HEK293 (cell line): ENCODE measurements around the gene AK5.

Source experiments
- CTCF ChIA-PET: fragments of 350-600 bp; formaldehyde crosslinking; extraction: SDS; loops from one replicate; lab custom pipeline; 2021; ENCODE audit warnings: antibody characterized with exemption; lab: Yijun Ruan, JAX
- POLR2A ChIA-PET: fragments of 300-600 bp; formaldehyde crosslinking; extraction: SDS; loops from one replicate; lab custom pipeline; 2020; ENCODE audit warnings: antibody characterized with exemption, inconsistent platforms; lab: Yijun Ruan, JAX
- H3K27ac ChIP-seq: fragments of 200-500 bp; sonication (Bioruptor generic); 2 replicates; pipeline ENCODE4 v1.5.1; 2014; ENCODE audit warnings: low read depth, low read length, control low read depth, inconsistent platforms; ENCODE audit errors: extremely low read depth
- H3K36me3 ChIP-seq, 2 experiments: fragments of 200-500 bp in 1 of 2; sonication (Bioruptor generic) in 1 of 2; 1 replicate in 1 of 2; 2 replicates in 1 of 2; pipeline ENCODE4 v1.5.1; 2014 to 2017; ENCODE audit warnings: inconsistent platforms in 2 of 2, low read length in 2 of 2; ENCODE audit not compliant: control insufficient read depth in 2 of 2, insufficient read depth in 1 of 2
- H3K4me1 ChIP-seq: fragments of 200-500 bp; sonication (Bioruptor generic); 2 replicates; pipeline ENCODE4 v1.5.1; 2014; ENCODE audit warnings: mild to moderate bottlenecking, low read length, inconsistent platforms; ENCODE audit not compliant: control insufficient read depth, insufficient read depth
- H3K4me3 ChIP-seq: 2 replicates; pipeline ENCODE4 v1.5.1; 2011; ENCODE audit warnings: low read depth, mild to moderate bottlenecking, control low read depth, low read length, moderate library complexity
- H3K9me3 ChIP-seq: fragments of 200-500 bp; sonication (Bioruptor generic); 2 replicates; pipeline ENCODE4 v1.5.1; 2014; ENCODE audit warnings: low read depth, low read length, inconsistent platforms; ENCODE audit not compliant: control insufficient read depth, insufficient read depth
- GLIS1 ChIP-seq: fragments of 450-650 bp; formaldehyde crosslinking; IDR thresholded peaks from 2 replicates; pipeline ENCODE4 v1.5.1; 2016; ENCODE audit warnings: missing biosample characterization, missing genetic modification characterization
- INSM2 ChIP-seq: fragments of 450-650 bp; formaldehyde crosslinking; IDR thresholded peaks from 2 replicates; pipeline ENCODE4 v1.5.1; 2016; ENCODE audit warnings: missing biosample characterization, missing genetic modification characterization
- KLF10 ChIP-seq: fragments of 450-650 bp; IDR thresholded peaks from 2 replicates; pipeline ENCODE4 v1.5.1; 2018; ENCODE audit warnings: missing biosample characterization, mild to moderate bottlenecking, missing genetic modification characterization
- PRDM2 ChIP-seq: fragments of 450-650 bp; formaldehyde crosslinking; IDR thresholded peaks from 2 replicates; pipeline ENCODE4 v1.5.1; 2016; ENCODE audit warnings: missing biosample characterization, missing genetic modification characterization, borderline replicate concordance
- RBAK ChIP-seq: fragments of 450-650 bp; formaldehyde crosslinking; IDR thresholded peaks from 2 replicates; pipeline ENCODE4 v1.5.1; 2016; ENCODE audit warnings: missing biosample characterization, missing genetic modification characterization
- SALL2 ChIP-seq: fragments of 450-650 bp; formaldehyde crosslinking; IDR thresholded peaks from 2 replicates; pipeline ENCODE4 v1.5.0; 2017; ENCODE audit warnings: missing biosample characterization, mild to moderate bottlenecking, missing genetic modification characterization, borderline replicate concordance
- SP7 ChIP-seq: fragments of 450-650 bp; formaldehyde crosslinking; IDR thresholded peaks from 2 replicates; pipeline ENCODE4 v1.5.1; 2016; ENCODE audit warnings: missing biosample characterization, missing genetic modification characterization
- YY1 ChIP-seq: fragments of 450-650 bp; formaldehyde crosslinking; IDR thresholded peaks from 2 replicates; pipeline ENCODE4 v1.5.1; 2018; ENCODE audit warnings: missing biosample characterization, missing genetic modification characterization
- YY2 ChIP-seq: fragments of 450-650 bp; formaldehyde crosslinking; IDR thresholded peaks from 2 replicates; pipeline ENCODE4 v1.5.1; 2016; ENCODE audit warnings: missing biosample characterization, missing genetic modification characterization
- ZBTB11 ChIP-seq: fragments of 450-650 bp; formaldehyde crosslinking; conservative IDR thresholded peaks from 2 replicates; pipeline ENCODE4 v1.5.1; 2016; ENCODE audit warnings: low read depth, missing biosample characterization, missing genetic modification characterization
- ZBTB17 ChIP-seq: fragments of 450-650 bp; formaldehyde crosslinking; IDR thresholded peaks from 2 replicates; pipeline ENCODE4 v1.5.1; 2016; ENCODE audit warnings: missing biosample characterization, missing genetic modification characterization
- ZBTB48 ChIP-seq: fragments of 450-650 bp; formaldehyde crosslinking; IDR thresholded peaks from 2 replicates; pipeline ENCODE4 v1.5.1; 2016; ENCODE audit warnings: missing biosample characterization, missing genetic modification characterization
- ZBTB6 ChIP-seq: fragments of 450-650 bp; formaldehyde crosslinking; IDR thresholded peaks from 2 replicates; pipeline ENCODE4 v1.5.1; 2017; ENCODE audit warnings: missing biosample characterization, missing genetic modification characterization
- ZNF16 ChIP-seq: fragments of 450-650 bp; formaldehyde crosslinking; IDR thresholded peaks from 2 replicates; pipeline ENCODE4 v1.5.1; 2016; ENCODE audit warnings: low read depth, missing biosample characterization, missing genetic modification characterization
- ZNF404 ChIP-seq: fragments of 450-650 bp; formaldehyde crosslinking; IDR thresholded peaks from 2 replicates; pipeline ENCODE4 v1.5.1; 2017; ENCODE audit warnings: missing biosample characterization, missing genetic modification characterization
- ZNF423 ChIP-seq: fragments of 450-650 bp; formaldehyde crosslinking; IDR thresholded peaks from 2 replicates; pipeline ENCODE4 v1.5.1; 2016; ENCODE audit warnings: missing biosample characterization, missing genetic modification characterization
- ZNF433 ChIP-seq: fragments of 450-650 bp; formaldehyde crosslinking; IDR thresholded peaks from 2 replicates; pipeline ENCODE4 v1.5.1; 2016; ENCODE audit warnings: missing biosample characterization, missing genetic modification characterization, low read depth
- ZNF529 ChIP-seq: fragments of 450-650 bp; formaldehyde crosslinking; IDR thresholded peaks from 2 replicates; pipeline ENCODE4 v1.5.1; 2017; ENCODE audit warnings: missing genetic modification characterization, missing biosample characterization; ENCODE audit not compliant: insufficient replicate concordance
- ZNF548 ChIP-seq: fragments of 450-650 bp; formaldehyde crosslinking; IDR thresholded peaks from 2 replicates; pipeline ENCODE4 v1.5.1; 2016; ENCODE audit warnings: missing biosample characterization, missing genetic modification characterization
- ZNF639 ChIP-seq: fragments of 450-650 bp; formaldehyde crosslinking; IDR thresholded peaks from 2 replicates; pipeline ENCODE4 v1.5.1; 2016; ENCODE audit warnings: missing biosample characterization, missing genetic modification characterization
- ZNF692 ChIP-seq: fragments of 450-650 bp; formaldehyde crosslinking; IDR thresholded peaks from 2 replicates; pipeline ENCODE4 v1.5.1; 2016; ENCODE audit warnings: missing biosample characterization, missing genetic modification characterization
- ZNF701 ChIP-seq: fragments of 450-650 bp; formaldehyde crosslinking; IDR thresholded peaks from 2 replicates; pipeline ENCODE4 v1.5.1; 2016; ENCODE audit warnings: missing biosample characterization, missing genetic modification characterization

AK5 gene

GRCh38 chr1:77275194-77275593 lies 6.6 kb upstream of the AK5 start:
- no peaks in the 10 kb centered on the region for H3K36me3 ChIP-seq
- ChIA-PET POLR2A (no interaction called here), CTCF (no interaction called here)
- no peaks in the 10 kb centered on the region for H3K9me3 ChIP-seq
- no peak overlapping the region for H3K4me3 ChIP-seq
- TF ChIP-seq ZNF16 (tag by site-specific recombination) (no peak), ZBTB11 (tag by site-specific recombination) (no peak), KLF10 (tag by site-specific recombination) (no peak), ZBTB6 (tag by site-specific recombination) (no peak), ZBTB48 (tag by site-specific recombination) (no peak), ZNF529 (no peak), YY2 (tag by site-specific recombination) (no peak), ZNF701 (tag by site-specific recombination) (no peak), SALL2 (no peak), GLIS1 (tag by site-specific recombination) (no peak), PRDM2 (tag by site-specific recombination) (no peak), ZNF433 (no peak), ZNF692 (tag by site-specific recombination) (no peak), ZNF404 (tag by site-specific recombination) (no peak)
- TF ChIP-seq, all 188 proteins: peak for 0
- no peak overlapping the region for H3K27ac ChIP-seq
- no peaks in the 10 kb centered on the region for H3K4me1 ChIP-seq

- POLR2A ChIA-PET: no interaction called here
- CTCF ChIA-PET: interaction anchor here (1.3 kb wide), 1 partner anchor 256 kb away, joined by 3 read pairs; no protein-coding TSS in a partner anchor
- no peaks in the 10 kb centered on the region for H3K36me3 ChIP-seq
- TF ChIP-seq ZBTB17 (no peak), ZNF639 (tag by site-specific recombination) (no peak), INSM2 (no peak), YY1 (tag by site-specific recombination) (no peak), RBAK (tag by site-specific recombination) (no peak), ZNF548 (tag by site-specific recombination) (no peak), SP7 (tag by site-specific recombination) (no peak), GLIS1 (tag by site-specific recombination) (no peak), ZNF423 (tag by site-specific recombination) (no peak)
These were observed 4.9 kb upstream of the AK5 start for GRCh38 chr1:77276941-77277340.

More at GRCh38 chr1:77276941-77277340, 4.9 kb upstream of the AK5 start:
- Histone ChIP-seq H3K27ac (no peak overlapping the region), H3K4me1 (no peaks in the 10 kb centered on the region), H3K9me3 (no peaks in the 10 kb centered on the region), H3K4me3 (no peak overlapping the region)
